Mucosa of rectum (tissue), 2 donors: Measurements from ENCODE around the gene DPP3.
A peak's percentile ranks its signal among the peaks of the same experiment; 100 is the strongest.

ENCODE experiments used
- H3K27ac ChIP-seq, 2 donors: one replicate each; pipeline ENCODE4 v1.7.0; 2013; ENCODE audit warnings: inconsistent platforms in 2 of 2, low read depth in 2 of 2, low read length in 2 of 2
- H3K27me3 ChIP-seq, 2 donors: one replicate each; pipeline ENCODE4 v1.7.0; 2013; ENCODE audit warnings: low read length in 2 of 2; ENCODE audit not compliant: control insufficient read depth in 2 of 2, insufficient read depth in 2 of 2
- H3K36me3 ChIP-seq, 2 donors: one replicate each; pipeline ENCODE4 v1.7.0; 2013; ENCODE audit warnings: low read length in 2 of 2; ENCODE audit not compliant: control insufficient read depth in 2 of 2, insufficient read depth in 2 of 2
- H3K4me1 ChIP-seq, 2 donors: one replicate each; pipeline ENCODE4 v1.7.0; 2013; ENCODE audit warnings: low read length in 2 of 2, mild to moderate bottlenecking in 1 of 2; ENCODE audit not compliant: control insufficient read depth in 2 of 2, insufficient read depth in 2 of 2
- H3K4me3 ChIP-seq, 2 donors: one replicate each; pipeline ENCODE4 v1.7.0; 2013; ENCODE audit warnings: low read length in 2 of 2
- H3K9ac ChIP-seq, 2 donors: one replicate each; pipeline ENCODE4 v1.7.0; 2013; ENCODE audit warnings: low read length in 2 of 2, low read depth in 1 of 2, mild to moderate bottlenecking in 1 of 2
- H3K9me3 ChIP-seq, 2 donors: one replicate each; pipeline ENCODE4 v1.7.0; 2013; ENCODE audit warnings: low read length in 2 of 2; ENCODE audit not compliant: control insufficient read depth in 2 of 2
- donor health status: healthy.
- donor health status: Normal muscosa, but diverticular disease.

DPP3 gene

DNA sequence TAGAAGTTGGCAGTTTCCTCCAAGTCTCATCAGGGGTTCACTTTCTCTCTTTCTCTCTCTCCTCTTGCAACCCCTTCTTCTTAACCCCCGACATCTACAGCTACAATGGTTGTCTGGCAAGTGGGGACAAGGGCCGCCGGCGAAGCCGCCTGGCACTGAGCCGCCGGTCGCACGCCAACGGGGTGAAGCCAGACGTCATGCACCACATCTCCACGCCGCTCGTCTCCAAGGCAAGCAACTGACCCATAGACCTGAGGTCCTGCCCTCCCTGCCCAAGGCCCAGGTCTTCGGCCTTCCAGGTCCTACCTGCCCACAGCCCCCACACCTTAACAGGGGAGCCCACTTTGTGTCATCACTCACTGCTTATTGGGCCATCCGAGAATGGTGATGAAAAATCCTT, 9.1 kb upstream of the DPP3 start:
- Histone ChIP-seq H3K4me3 (no peak overlapping the region), H3K4me1 (peaks cover 10 to 13% of the 10 kb centered on the region in 2 donors), H3K27me3 (no peaks in the 10 kb centered on the region), H3K9ac (no peak overlapping the region), H3K9me3 (no peaks in the 10 kb centered on the region), H3K27ac (no peak overlapping the region), H3K36me3 (peaks cover 4 to 7% of the 10 kb centered on the region in 2 donors)

DNA sequence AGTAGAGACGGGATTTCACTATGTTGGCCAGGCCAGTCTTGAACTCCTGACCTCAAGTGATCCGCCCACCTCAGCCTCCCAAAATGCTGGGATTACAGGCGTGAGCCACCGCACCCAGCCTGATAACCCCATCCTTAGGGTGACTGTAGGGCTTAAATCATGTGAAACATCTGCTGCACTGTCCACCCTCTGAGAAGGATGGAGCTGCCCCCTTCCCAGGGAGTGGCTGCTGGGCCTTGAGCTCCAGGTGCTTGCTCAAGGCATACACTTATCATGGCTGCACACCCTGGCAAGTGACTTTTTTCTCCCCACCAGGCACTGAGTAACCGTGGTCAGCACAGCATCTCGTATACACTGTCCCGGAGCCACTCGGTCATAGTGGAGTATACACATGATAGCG, 8.2 kb upstream of the DPP3 start:
- Histone ChIP-seq H3K4me1 (peaks cover 10 to 13% of the 10 kb centered on the region in 2 donors), H3K36me3 (peaks cover 4 to 7% of the 10 kb centered on the region in 2 donors), H3K9ac (no peak overlapping the region), H3K4me3 (no peak overlapping the region), H3K9me3 (no peaks in the 10 kb centered on the region), H3K27me3 (no peaks in the 10 kb centered on the region), H3K27ac (no peak overlapping the region)

DNA sequence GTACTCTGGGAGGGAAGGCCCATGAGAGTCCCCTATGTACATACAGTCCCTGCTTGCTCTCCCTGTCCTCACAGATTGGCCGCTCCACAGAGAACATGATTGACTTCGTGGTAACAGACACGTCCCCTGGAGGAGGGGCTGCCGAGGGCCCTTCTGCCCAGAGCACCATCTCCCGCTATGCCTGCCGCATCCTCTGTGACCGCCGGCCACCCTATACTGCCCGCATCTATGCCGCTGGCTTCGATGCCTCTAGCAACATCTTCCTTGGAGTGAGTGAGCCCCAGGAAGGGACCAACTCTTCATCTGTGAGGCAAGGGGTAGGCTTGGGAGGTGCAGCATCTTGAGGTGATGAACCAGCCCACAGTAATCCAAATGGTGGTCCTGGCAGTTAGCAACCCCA, 7.1 kb upstream of the DPP3 start:
- peaks cover 4 to 7% of the 10 kb centered on the region in 2 donors for H3K36me3 ChIP-seq
- H3K9ac ChIP-seq: no peak overlapping the region
- no peak overlapping the region for H3K4me3 ChIP-seq
- H3K27me3 ChIP-seq: no peaks in the 10 kb centered on the region
- peaks cover under 1 to 3% of the 10 kb centered on the region in 2 donors for H3K4me1 ChIP-seq
- H3K9me3 ChIP-seq: no peaks in the 10 kb centered on the region
- H3K27ac ChIP-seq: no peak overlapping the region

DNA sequence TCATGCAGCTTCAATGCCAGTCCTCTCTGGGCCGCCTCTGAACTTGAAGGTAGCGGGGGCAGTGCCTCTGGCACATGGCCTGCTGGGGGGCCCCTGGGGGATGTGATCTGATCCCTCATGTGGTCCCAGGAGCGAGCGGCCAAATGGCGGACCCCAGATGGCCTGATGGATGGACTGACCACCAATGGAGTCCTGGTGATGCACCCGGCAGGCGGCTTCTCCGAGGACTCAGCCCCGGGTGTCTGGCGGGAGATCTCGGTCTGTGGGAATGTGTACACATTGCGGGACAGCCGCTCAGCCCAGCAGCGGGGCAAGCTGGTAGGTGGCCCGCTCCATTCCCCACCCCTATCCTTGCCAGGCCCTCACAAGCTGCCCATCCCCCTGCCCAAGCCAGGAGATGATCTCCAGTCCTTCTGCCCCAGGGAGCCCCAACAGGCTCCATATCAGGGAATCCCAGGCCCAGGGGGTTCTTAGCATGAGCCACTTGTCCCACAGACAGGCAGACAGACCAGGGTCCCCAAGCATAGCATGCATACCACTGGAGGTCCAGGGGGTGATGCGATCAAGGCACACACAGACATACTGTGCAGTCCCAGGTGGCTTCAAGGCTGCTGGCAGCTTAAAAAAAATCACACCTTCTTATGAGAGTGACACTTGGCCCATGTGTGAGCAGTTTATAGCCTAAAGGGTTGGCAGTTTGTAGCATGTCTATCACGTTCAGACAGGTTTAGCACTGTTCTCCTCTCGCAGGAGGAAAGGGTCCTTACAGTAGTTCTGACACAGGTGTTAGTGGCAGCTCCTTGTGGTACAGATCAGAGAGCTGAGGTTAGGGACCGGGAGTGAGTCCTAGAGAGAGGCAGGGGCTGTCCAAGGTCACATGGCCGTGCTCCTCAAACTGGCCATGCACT, 6.4 kb upstream of the DPP3 start:
- Histone ChIP-seq H3K36me3 (peaks cover 4 to 7% of the 10 kb centered on the region in 2 donors), H3K4me3 (no peak overlapping the region), H3K9ac (no peak overlapping the region), H3K27ac (no peak overlapping the region), H3K9me3 (no peaks in the 10 kb centered on the region), H3K4me1 (no peaks in the 10 kb centered on the region), H3K27me3 (no peaks in the 10 kb centered on the region)

DNA sequence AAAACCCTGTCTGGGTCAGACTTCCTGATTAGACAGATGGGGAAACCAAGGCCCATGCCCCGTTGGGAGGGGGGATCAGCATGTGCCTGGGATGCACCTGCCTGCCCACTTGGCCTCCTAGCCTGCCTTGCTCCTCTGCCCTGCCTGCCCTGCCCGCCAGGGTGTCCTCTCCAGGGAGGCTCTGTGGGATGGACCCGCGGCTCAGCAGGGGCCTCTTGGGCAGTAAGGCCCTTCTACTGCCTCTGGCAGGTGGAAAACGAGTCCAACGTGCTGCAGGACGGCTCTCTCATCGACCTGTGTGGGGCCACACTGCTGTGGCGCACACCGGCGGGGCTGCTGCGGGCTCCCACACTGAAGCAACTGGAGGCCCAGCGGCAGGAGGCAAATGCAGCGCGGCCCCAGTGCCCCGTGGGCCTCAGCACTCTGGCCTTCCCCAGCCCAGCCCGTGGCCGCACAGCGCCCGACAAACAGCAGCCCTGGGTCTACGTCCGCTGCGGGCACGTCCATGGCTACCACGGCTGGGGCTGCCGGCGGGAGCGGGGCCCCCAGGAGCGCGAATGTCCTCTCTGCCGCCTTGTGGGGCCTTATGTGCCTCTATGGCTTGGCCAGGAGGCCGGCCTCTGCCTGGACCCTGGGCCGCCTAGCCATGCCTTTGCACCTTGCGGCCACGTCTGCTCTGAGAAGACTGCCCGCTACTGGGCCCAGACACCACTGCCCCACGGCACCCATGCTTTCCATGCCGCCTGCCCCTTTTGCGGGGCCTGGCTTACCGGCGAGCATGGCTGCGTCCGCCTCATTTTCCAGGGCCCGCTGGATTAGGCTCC, 4.7 kb upstream of the DPP3 start:
- peaks cover 4 to 7% of the 10 kb centered on the region in 2 donors for H3K36me3 ChIP-seq
- no peak overlapping the region for H3K9ac ChIP-seq
- H3K27ac ChIP-seq: no peak overlapping the region
- H3K9me3 ChIP-seq: no peaks in the 10 kb centered on the region
- H3K4me1 ChIP-seq: peaks cover 6% of the 10 kb centered on the region in 2 donors
- no peak overlapping the region for H3K4me3 ChIP-seq
- H3K27me3 ChIP-seq: no peaks in the 10 kb centered on the region

DNA sequence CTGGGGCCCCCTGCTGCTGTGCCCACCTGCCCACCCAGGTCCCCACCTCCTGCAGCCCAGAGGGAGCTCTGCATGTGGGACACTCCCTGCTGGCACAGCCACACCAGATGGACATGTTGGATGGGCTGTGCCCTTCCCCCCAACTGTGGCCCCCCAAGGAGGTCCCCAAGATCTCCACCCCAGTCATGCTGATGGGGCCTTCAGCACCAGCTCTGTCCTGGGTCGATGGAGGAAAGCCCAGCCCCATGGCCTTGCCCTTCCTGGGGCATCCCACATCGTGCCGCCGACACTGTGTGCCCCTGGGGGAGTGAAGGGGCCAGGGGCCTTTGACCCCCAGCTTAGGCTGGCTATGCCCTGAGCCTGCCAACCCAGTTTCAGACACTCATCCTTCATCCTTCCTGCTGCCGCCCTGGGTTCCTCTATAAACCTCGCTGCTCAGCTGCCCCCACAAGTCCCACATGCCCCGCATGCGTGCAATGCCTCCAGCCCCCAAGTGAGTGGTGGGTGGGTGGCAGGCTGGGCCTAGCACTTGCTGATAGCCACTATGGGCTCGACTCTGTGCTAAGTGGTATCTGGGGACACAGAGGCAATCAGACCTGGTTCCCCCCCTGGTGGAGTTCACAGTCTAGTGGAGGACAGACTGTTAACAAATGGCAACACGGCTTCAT, 3.9 kb upstream of the DPP3 start:
- H3K9me3 ChIP-seq: no peaks in the 10 kb centered on the region
- no peak overlapping the region for H3K9ac ChIP-seq
- no peaks in the 10 kb centered on the region for H3K27me3 ChIP-seq
- H3K36me3 ChIP-seq: peaks cover 4 to 7% of the 10 kb centered on the region in 2 donors
- peaks cover 11% of the 10 kb centered on the region in 2 donors for H3K4me1 ChIP-seq
- no peak overlapping the region for H3K4me3 ChIP-seq
- no peak overlapping the region for H3K27ac ChIP-seq

DNA sequence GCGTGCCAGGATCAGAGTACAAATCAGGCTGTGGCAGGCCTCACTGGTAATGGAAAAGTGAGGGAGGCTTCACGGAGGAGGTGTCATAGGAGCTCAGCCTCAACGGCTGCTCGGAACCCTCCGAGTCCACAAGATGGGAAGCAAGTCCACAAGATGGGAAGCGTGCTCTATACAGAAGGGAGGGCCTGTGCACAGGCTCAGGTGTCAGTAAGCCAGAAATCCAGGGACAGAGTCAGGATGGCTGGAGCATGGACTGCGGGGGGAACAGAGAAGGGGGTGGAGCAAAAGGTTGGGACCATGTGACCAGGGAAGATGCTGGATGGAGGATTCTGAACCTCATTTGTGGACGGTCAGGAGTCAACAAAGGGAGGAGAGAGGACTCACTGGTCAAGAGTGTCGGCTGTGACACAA, 3.4 kb upstream of the DPP3 start:
- Histone ChIP-seq H3K27me3 (no peaks in the 10 kb centered on the region), H3K36me3 (peaks cover 4 to 7% of the 10 kb centered on the region in 2 donors), H3K4me1 (peaks cover 11% of the 10 kb centered on the region in 2 donors), H3K4me3 (no peak overlapping the region), H3K27ac (no peak overlapping the region), H3K9me3 (no peaks in the 10 kb centered on the region), H3K9ac (no peak overlapping the region)

DNA sequence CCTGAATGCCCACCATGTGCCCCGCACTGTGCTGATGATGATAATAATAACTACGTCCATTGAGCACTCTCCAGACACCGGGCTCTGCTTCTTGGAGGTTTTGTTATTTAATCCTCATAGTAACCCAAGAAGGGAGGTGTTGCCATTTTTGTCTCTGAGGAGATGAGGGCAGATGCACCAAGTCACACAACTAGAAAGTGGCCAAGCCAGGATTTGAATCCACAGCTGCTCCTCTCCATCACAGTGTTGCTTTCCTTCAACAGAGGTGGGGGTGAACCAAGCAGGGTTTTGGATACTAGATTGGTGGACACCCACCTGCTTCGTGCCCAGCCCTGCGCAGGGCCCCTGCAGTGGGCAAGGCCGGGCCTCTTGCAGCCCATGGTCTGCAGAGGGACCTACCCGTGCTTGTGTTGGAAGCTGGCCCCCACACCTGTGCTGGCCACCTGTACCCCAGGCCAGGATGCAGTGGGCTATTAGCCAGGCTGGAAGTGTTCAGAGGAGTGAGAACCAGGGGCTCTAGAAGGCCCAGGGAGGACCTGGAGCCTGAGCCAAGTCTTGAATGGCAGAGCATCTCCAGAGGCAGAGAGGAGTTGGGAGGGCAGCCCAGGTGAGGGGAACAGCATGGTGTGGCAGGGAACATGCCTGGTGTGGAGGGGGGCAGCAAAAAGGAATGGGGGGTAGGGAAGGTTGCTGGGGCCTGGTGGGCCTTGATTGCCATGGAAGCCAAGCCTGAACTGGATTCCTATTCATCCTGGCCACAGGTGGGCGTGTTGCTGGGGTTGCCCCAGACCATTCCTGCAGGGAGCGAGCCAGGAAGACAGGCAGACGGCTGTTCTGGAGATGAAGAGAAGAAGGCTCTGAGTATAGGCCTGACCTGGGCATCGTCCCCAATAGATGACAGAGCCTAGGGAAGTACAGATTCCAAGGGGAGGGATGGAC, 2.7 kb upstream of the DPP3 start:
- Histone ChIP-seq H3K9ac (no peak overlapping the region), H3K9me3 (no peaks in the 10 kb centered on the region), H3K4me1 (peaks cover 11% of the 10 kb centered on the region in 2 donors), H3K4me3 (no peak overlapping the region), H3K36me3 (peaks cover 4 to 8% of the 10 kb centered on the region in 2 donors), H3K27ac (no peak overlapping the region), H3K27me3 (no peaks in the 10 kb centered on the region)

DNA sequence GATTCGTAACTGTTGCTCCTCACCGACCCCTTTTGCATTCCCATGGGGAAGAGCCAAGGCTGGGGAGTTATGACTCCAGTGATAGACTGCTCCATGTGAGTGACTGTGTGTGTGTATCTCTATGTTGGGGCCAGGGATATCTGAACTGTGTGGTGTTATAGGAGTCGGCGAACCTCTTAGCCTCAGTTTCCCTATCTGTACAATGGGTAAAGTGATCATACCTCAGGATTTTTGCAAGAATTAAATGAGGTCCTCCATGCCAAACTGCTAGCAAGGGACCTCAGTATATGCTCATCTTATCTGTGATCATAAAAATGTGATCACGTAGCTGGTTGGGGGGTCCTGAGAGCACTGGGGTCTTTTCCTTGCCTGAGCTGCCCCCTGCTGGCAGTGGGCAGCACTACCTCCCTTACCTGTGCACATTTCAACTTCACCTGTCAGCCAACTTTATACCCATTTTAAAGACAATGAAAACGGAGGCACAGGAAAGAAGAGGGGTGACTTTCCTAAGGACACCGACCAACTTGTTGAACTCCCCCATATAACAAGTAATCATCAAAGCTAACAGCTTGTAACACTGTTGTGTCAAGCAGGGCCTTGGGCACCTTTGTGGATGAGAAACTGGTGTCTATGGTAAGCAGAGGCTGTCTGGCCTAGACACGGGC, 1.4 kb upstream of the DPP3 start:
- no peaks in the 10 kb centered on the region for H3K27me3 ChIP-seq
- peaks cover 11% of the 10 kb centered on the region in 2 donors for H3K4me1 ChIP-seq
- peak overlapping the region; percentile 94 to 96 for H3K27ac ChIP-seq
- H3K36me3 ChIP-seq: peaks cover 5 to 12% of the 10 kb centered on the region in 2 donors
- peak overlapping the region; percentile 75 to 88 for H3K4me3 ChIP-seq
- H3K9ac ChIP-seq: peak overlapping the region; percentile 93 to 94
- H3K9me3 ChIP-seq: no peaks in the 10 kb centered on the region
